Gastroesophageal sphincter (tissue), 3 donors: ENCODE data around the gene COL15A1.

Source experiments
- CTCF ChIP-seq, 4 experiments: fragments of 200-600 bp in 2 of 4; fragments of 450-650 bp in 2 of 4; sonication (generic) in 1 of 4; IDR thresholded peaks; one replicate each; pipeline ENCODE4 v1.5.1; 2017 to 2019; ENCODE audit warnings: antibody characterized with exemption in 4 of 4, mild to moderate bottlenecking in 2 of 4, moderate library complexity in 2 of 4
- POLR2A ChIP-seq, 2 donors: fragments of 450-650 bp; IDR thresholded peaks; one replicate each; pipeline ENCODE4 v1.6.1; 2017; ENCODE audit warnings: antibody characterized with exemption in 2 of 2, mild to moderate bottlenecking in 2 of 2, moderate library complexity in 1 of 2
- POLR2AphosphoS5 ChIP-seq: sonication (generic); formaldehyde crosslinking; IDR thresholded peaks from one replicate; pipeline ENCODE4 v1.6.1; 2017; ENCODE audit warnings: antibody characterized with exemption

- TF ChIP-seq CTCF (IDR thresholded peaks at IDR 0.05): no peak
- TF ChIP-seq POLR2A (IDR thresholded peaks at IDR 0.05): no peak
- no peak for TF ChIP-seq POLR2AphosphoS5
Measured at GRCh38 chr9:99054581-99054980, 110.9 kb downstream of the COL15A1 start.
